ENCODE measurements around the gene RNASE2. TPM values are rescaled to one million over a fixed set of nuclear protein-coding genes. Genes with fewer than 3 reads are reported as not detected.
"Not testable (repeated sequence)": the region's sequence is repeated elsewhere in the genome, so short reads cannot be mapped to it uniquely, and the experiment has no call there.

RNASE2 gene
- total and polyA plus RNA-seq, 4 donors, result 0.59 to 27.0 (median 4.3) TPM

DNA sequence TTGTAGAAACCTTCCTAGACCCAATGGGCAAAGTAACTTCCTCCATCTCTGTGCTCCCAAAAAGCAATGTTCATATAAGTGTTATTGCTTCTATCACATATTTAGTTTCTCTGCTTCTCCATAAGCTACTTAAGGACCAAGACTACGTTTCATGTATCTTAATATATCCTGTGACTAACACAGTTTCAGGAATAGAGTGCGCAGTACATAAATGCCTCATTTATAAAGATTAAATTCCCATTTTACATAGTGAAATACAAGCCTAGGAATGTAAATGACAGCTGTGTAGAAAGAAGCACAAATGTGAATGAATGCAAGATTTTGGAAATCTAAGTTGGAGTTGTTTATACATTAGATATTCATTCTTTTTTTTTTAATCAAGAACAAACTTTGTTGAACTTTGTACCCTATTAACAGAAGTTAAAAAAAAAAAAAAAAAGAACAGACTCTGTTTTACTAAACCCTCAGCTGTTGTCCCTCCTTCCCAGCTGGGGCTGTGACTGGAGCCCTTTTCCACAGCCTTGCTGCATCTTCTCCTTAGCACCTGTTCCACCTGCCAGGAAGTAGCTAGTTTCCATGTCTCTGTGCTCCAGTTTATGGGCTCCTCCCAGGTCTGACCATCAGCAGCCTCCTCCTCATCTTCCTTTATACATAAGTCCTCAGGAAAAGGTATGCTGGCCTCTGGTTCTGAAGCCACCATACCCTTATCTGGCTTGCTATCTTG, 27.5 kb downstream of the RNASE2 start:
- no peak for DNase-seq (ENCODE audit: low spot score)
- Histone ChIP-seq H3K27ac (ENCODE audit: low read depth in 1 of 2, low read length in 2 of 2) (no peak overlapping the region), H3K36me3 (ENCODE audit: control insufficient read depth in 4 of 4, insufficient read depth in 3 of 4, low read depth in 1 of 4, low read length in 3 of 4) (no peaks in the 10 kb centered on the region), H3K27me3 (ENCODE audit: control insufficient read depth in 4 of 4, insufficient read depth in 4 of 4, low read length in 3 of 4) (peaks cover 0 to 3% (median 0%) of the 10 kb centered on the region in 4 donors), H3K9ac (ENCODE audit: low read depth in 1 of 2, low read length in 2 of 2) (no peak overlapping the region), H3K4me3 (ENCODE audit: low read depth in 1 of 3, low read length in 3 of 3) (no peak overlapping the region), H3K4me1 (ENCODE audit: control insufficient read depth in 4 of 4, insufficient read depth in 4 of 4, low read length in 3 of 4) (no peaks in the 10 kb centered on the region), H3K9me3 (ENCODE audit: control insufficient read depth in 4 of 4, low read length in 3 of 4) (no peaks in the 10 kb centered on the region)
- TF ChIP-seq, protein P1, sequence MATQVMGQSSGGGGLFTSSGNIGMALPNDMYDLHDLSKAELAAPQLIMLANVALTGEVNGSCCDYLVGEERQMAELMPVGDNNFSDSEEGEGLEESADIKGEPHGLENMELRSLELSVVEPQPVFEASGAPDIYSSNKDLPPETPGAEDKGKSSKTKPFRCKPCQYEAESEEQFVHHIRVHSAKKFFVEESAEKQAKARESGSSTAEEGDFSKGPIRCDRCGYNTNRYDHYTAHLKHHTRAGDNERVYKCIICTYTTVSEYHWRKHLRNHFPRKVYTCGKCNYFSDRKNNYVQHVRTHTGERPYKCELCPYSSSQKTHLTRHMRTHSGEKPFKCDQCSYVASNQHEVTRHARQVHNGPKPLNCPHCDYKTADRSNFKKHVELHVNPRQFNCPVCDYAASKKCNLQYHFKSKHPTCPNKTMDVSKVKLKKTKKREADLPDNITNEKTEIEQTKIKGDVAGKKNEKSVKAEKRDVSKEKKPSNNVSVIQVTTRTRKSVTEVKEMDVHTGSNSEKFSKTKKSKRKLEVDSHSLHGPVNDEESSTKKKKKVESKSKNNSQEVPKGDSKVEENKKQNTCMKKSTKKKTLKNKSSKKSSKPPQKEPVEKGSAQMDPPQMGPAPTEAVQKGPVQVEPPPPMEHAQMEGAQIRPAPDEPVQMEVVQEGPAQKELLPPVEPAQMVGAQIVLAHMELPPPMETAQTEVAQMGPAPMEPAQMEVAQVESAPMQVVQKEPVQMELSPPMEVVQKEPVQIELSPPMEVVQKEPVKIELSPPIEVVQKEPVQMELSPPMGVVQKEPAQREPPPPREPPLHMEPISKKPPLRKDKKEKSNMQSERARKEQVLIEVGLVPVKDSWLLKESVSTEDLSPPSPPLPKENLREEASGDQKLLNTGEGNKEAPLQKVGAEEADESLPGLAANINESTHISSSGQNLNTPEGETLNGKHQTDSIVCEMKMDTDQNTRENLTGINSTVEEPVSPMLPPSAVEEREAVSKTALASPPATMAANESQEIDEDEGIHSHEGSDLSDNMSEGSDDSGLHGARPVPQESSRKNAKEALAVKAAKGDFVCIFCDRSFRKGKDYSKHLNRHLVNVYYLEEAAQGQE (IDR thresholded peaks at IDR 0.05), result no peak
- TF ChIP-seq NR2F2 (IDR thresholded peaks at IDR 0.05) (no peak), YY1 (IDR thresholded peaks at IDR 0.05) (no peak), HNF4A (conservative IDR thresholded peaks at IDR 0.05) (no peak), EGR1 (IDR thresholded peaks at IDR 0.05; ENCODE audit: low read depth in 2 of 2) (no peak), HNF4G (IDR thresholded peaks at IDR 0.05) (no peak)
- TF ChIP-seq, protein P2, sequence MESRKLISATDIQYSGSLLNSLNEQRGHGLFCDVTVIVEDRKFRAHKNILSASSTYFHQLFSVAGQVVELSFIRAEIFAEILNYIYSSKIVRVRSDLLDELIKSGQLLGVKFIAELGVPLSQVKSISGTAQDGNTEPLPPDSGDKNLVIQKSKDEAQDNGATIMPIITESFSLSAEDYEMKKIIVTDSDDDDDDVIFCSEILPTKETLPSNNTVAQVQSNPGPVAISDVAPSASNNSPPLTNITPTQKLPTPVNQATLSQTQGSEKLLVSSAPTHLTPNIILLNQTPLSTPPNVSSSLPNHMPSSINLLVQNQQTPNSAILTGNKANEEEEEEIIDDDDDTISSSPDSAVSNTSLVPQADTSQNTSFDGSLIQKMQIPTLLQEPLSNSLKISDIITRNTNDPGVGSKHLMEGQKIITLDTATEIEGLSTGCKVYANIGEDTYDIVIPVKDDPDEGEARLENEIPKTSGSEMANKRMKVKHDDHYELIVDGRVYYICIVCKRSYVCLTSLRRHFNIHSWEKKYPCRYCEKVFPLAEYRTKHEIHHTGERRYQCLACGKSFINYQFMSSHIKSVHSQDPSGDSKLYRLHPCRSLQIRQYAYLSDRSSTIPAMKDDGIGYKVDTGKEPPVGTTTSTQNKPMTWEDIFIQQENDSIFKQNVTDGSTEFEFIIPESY (IDR thresholded peaks at IDR 0.05), result no peak
- WGBS, result 82% methylated on average over 2 of the region's 2 CpGs

DNA sequence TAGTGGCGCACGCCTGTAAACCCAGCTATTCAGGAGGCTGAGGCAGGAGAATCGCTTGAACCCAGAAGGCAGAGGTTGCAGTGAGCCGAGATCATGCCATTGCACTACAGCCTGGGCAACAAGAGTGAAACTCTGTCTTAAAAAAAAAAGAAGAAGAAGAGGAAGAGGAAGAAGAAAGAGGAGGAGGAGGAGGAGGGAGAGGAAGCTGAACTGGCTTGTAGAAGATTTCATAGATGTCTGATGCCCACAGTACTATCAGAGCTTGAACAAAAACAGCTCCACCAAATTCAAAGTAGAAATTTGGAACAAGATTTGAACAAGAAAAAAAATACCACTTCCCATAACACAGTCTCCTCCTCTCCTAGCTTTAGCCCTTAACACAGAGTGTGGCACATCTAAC, 30.4 kb downstream of the RNASE2 start:
- not testable (repeated sequence) for H3K4me3 ChIP-seq (ENCODE audit: low read depth in 1 of 3, low read length in 3 of 3); H3K36me3 ChIP-seq (ENCODE audit: control insufficient read depth in 4 of 4, insufficient read depth in 3 of 4, low read depth in 1 of 4, low read length in 3 of 4); H3K27me3 ChIP-seq (ENCODE audit: control insufficient read depth in 4 of 4, insufficient read depth in 4 of 4, low read length in 3 of 4); H3K27ac ChIP-seq (ENCODE audit: low read depth in 1 of 2, low read length in 2 of 2); H3K9ac ChIP-seq (ENCODE audit: low read depth in 1 of 2, low read length in 2 of 2); DNase-seq (ENCODE audit: low spot score); H3K9me3 ChIP-seq (ENCODE audit: control insufficient read depth in 4 of 4, low read length in 3 of 4)
- WGBS, result 93% methylated on average over 4 of the region's 4 CpGs
- peaks cover 0 to 12% (median 9%) of the 10 kb centered on the region in 4 donors for H3K4me1 ChIP-seq (ENCODE audit: control insufficient read depth in 4 of 4, insufficient read depth in 4 of 4, low read length in 3 of 4)

DNA sequence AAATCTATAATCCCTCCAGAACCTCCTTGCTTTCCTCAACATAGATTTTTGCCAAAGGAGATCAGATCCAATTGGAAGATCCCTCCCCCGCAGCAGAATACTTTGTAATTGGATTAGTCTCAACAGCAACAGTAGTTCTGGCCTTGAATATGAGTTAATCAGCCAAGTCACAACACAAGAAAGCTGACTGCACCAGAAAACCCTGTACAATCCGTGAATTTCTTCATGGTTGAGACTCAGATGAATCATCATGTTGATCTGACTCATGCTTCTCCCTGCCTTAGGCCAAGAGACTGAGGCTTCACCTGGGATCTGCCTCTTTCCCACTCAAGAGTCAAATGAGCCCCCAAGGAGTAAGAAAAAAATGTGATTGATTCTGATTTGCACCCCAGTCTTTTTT, 31.5 kb downstream of the RNASE2 start:
- H3K36me3 ChIP-seq (ENCODE audit: control insufficient read depth in 4 of 4, insufficient read depth in 3 of 4, low read depth in 1 of 4, low read length in 3 of 4), result peaks cover 0 to 1% (median 0%) of the 10 kb centered on the region in 4 donors
- peaks cover 0 to 3% (median 0%) of the 10 kb centered on the region in 4 donors for H3K27me3 ChIP-seq (ENCODE audit: control insufficient read depth in 4 of 4, insufficient read depth in 4 of 4, low read length in 3 of 4)
- no peak overlapping the region for H3K4me3 ChIP-seq (ENCODE audit: low read depth in 1 of 3, low read length in 3 of 3)
- 74% methylated on average over 2 of the region's 2 CpGs for WGBS
- H3K27ac ChIP-seq (ENCODE audit: low read depth in 1 of 2, low read length in 2 of 2), result no peak overlapping the region
- H3K9me3 ChIP-seq (ENCODE audit: control insufficient read depth in 4 of 4, low read length in 3 of 4), result no peaks in the 10 kb centered on the region
- DNase-seq (ENCODE audit: low spot score), result no peak
- no peak overlapping the region for H3K9ac ChIP-seq (ENCODE audit: low read depth in 1 of 2, low read length in 2 of 2)
- peaks cover 3 to 18% (median 16%) of the 10 kb centered on the region in 4 donors for H3K4me1 ChIP-seq (ENCODE audit: control insufficient read depth in 4 of 4, insufficient read depth in 4 of 4, low read length in 3 of 4)
- no peak for TF ChIP-seq RXRA (IDR thresholded peaks at IDR 0.05)
- no peak for TF ChIP-seq FOXA2 (IDR thresholded peaks at IDR 0.05)
- no peak for TF ChIP-seq SP1 (IDR thresholded peaks at IDR 0.05)
- TF ChIP-seq, protein P1 (IDR thresholded peaks at IDR 0.05), result no peak
- no peak for TF ChIP-seq GABPA (IDR thresholded peaks at IDR 0.05 in 1 of 2, conservative IDR thresholded peaks at IDR 0.05 in 1 of 2)
- no peak for TF ChIP-seq YY1 (IDR thresholded peaks at IDR 0.05)
- TF ChIP-seq, protein P2 (IDR thresholded peaks at IDR 0.05), result no peak
- no peak for TF ChIP-seq NR2F2 (IDR thresholded peaks at IDR 0.05)
- TF ChIP-seq, protein P3, sequence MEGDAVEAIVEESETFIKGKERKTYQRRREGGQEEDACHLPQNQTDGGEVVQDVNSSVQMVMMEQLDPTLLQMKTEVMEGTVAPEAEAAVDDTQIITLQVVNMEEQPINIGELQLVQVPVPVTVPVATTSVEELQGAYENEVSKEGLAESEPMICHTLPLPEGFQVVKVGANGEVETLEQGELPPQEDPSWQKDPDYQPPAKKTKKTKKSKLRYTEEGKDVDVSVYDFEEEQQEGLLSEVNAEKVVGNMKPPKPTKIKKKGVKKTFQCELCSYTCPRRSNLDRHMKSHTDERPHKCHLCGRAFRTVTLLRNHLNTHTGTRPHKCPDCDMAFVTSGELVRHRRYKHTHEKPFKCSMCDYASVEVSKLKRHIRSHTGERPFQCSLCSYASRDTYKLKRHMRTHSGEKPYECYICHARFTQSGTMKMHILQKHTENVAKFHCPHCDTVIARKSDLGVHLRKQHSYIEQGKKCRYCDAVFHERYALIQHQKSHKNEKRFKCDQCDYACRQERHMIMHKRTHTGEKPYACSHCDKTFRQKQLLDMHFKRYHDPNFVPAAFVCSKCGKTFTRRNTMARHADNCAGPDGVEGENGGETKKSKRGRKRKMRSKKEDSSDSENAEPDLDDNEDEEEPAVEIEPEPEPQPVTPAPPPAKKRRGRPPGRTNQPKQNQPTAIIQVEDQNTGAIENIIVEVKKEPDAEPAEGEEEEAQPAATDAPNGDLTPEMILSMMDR (IDR thresholded peaks at IDR 0.05; ENCODE audit: low read depth, low read length, missing input control), result no peak

Data from liver (tissue), 9 donors.